Endothelial cell of umbilical vein (primary cell): ENCODE measurements around the gene RNU2-1. TPM values are rescaled to one million over a fixed set of nuclear protein-coding genes. Genes with fewer than 3 reads are reported as not detected.

Experiments
- BruUV-seq: library from RNA; stranded (reverse); fragments of 400-500 nt; replicated peaks from 2 replicates; lab custom pipeline; 2021; lab: Mats Ljungman, UMichigan
- CTCF ChIA-PET: fragments of 300-600, 350-600 bp; sonication (Branson Sonifier 250); formaldehyde crosslinking; loops from one replicate; lab custom pipeline; 2021; ENCODE audit warnings: antibody characterized with exemption, inconsistent platforms; lab: Charles Lee
- POLR2A ChIA-PET: fragments of 300-600, 350-600 bp; sonication (Branson Sonifier 250); formaldehyde crosslinking; loops from one replicate; lab custom pipeline; 2021; ENCODE audit warnings: antibody characterized with exemption, inconsistent platforms; lab: Charles Lee
- DNase-seq: peaks from one replicate; pipeline ENCODE4 v3.0.0-alpha.2; 2011; ENCODE audit warnings: low read depth, low spot score
- FAIRE-seq: peaks from 2 replicates; lab custom pipeline; 2011; peaks lifted over from hg19 to GRCh38; lab: Jason Lieb, UNC
- H2AFZ ChIP-seq: 2 replicates; pipeline ENCODE4 v1.6.0; 2012; ENCODE audit warnings: low read depth, low read length, control low read depth, inconsistent platforms
- H3K27ac ChIP-seq: 2 replicates; pipeline ENCODE4 v1.5.1; 2011; ENCODE audit warnings: low read depth, mild to moderate bottlenecking, control low read depth, low read length, moderate library complexity; ENCODE audit not compliant: insufficient read depth
- H3K27me3 ChIP-seq, 2 experiments: 2 replicates each; pipeline versions ENCODE4 v1.6.0 to v1.6.1; 2011; ENCODE audit warnings: low read length in 2 of 2, mixed read lengths in 1 of 2; ENCODE audit not compliant: control insufficient read depth in 2 of 2, insufficient read depth in 2 of 2
- H3K36me3 ChIP-seq, 2 experiments: 2 replicates in 1 of 2; 3 replicates in 1 of 2; pipeline ENCODE4 v1.5.1; 2011; ENCODE audit warnings: low read length in 2 of 2, mild to moderate bottlenecking in 1 of 2, moderate library complexity in 1 of 2; ENCODE audit not compliant: control insufficient read depth in 2 of 2, insufficient read depth in 2 of 2; ENCODE audit errors: extremely low read depth in 1 of 2
- H3K4me1 ChIP-seq: 3 replicates; pipeline ENCODE4 v1.5.1; 2011; ENCODE audit warnings: mild to moderate bottlenecking, low read length; ENCODE audit not compliant: control insufficient read depth, insufficient read depth; ENCODE audit errors: extremely low read depth
- H3K4me2 ChIP-seq: 2 replicates; pipeline ENCODE4 v1.6.1; 2011; ENCODE audit warnings: low read length, control low read depth, mixed read lengths; ENCODE audit not compliant: insufficient read depth
- H3K4me3 ChIP-seq, 3 experiments: fragments of 200-600 bp in 1 of 3; sonication (generic), shearing (Covaris generic) in 1 of 3; replicated peaks in 1 of 3; 2 replicates each; pipeline ENCODE4 v1.5.1; 2011 to 2016; ENCODE audit warnings: control low read depth in 3 of 3, low read length in 3 of 3, mild to moderate bottlenecking in 2 of 3, inconsistent platforms in 1 of 3, low read depth in 1 of 3, moderate library complexity in 1 of 3; ENCODE audit not compliant: insufficient read depth in 1 of 3
- H3K79me2 ChIP-seq: 2 replicates; pipeline ENCODE4 v1.6.0; 2012; ENCODE audit warnings: low read length, inconsistent platforms; ENCODE audit not compliant: control insufficient read depth, insufficient read depth
- H3K9ac ChIP-seq: replicated peaks from 2 replicates; pipeline ENCODE3; 2011; ENCODE audit warnings: low read length, control low read depth; ENCODE audit not compliant: insufficient read depth; ENCODE audit errors: extremely low read depth
- H3K9me1 ChIP-seq: replicated peaks from 3 replicates; pipeline ENCODE4 v1.6.0; 2011; ENCODE audit warnings: mild to moderate bottlenecking, low read length; ENCODE audit not compliant: control insufficient read depth, insufficient read depth; ENCODE audit errors: extremely low read depth
- H3K9me3 ChIP-seq: replicated peaks from 2 replicates; pipeline ENCODE4 v1.5.1; 2012; ENCODE audit warnings: low read length, inconsistent platforms; ENCODE audit not compliant: control insufficient read depth, insufficient read depth
- H4K20me1 ChIP-seq: replicated peaks from 2 replicates; pipeline ENCODE3; 2011; ENCODE audit warnings: mild to moderate bottlenecking, low read length; ENCODE audit not compliant: control insufficient read depth, insufficient read depth; ENCODE audit errors: extremely low read depth
- CTCF ChIP-seq, 2 donors: IDR thresholded peaks; 1 replicate in 1 of 2; 2 replicates in 1 of 2; pipeline ENCODE4 v1.5.1; 2011; ENCODE audit warnings: low read length in 2 of 2, mild to moderate bottlenecking in 2 of 2, moderate library complexity in 2 of 2, control low read depth in 1 of 2, inconsistent platforms in 1 of 2, low read depth in 1 of 2; ENCODE audit not compliant: insufficient read depth in 1 of 2; ENCODE audit errors: extremely low read depth in 1 of 2
- EZH2 ChIP-seq: IDR thresholded peaks from 2 replicates; pipeline ENCODE4 v1.6.1; 2012; ENCODE audit warnings: borderline replicate concordance, low read depth, mild to moderate bottlenecking, moderate library complexity, low read length, inconsistent platforms; ENCODE audit not compliant: severe bottlenecking
- FOS ChIP-seq: IDR thresholded peaks from 2 replicates; pipeline ENCODE4 v1.6.1; 2011; ENCODE audit warnings: mild to moderate bottlenecking, low read length, moderate library complexity, borderline replicate concordance; ENCODE audit not compliant: insufficient read depth
- GATA2 ChIP-seq: IDR thresholded peaks from 2 replicates; pipeline ENCODE4 v1.7.0; 2011; ENCODE audit warnings: low read depth, mild to moderate bottlenecking, moderate library complexity, mixed read lengths, low read length; ENCODE audit not compliant: insufficient read length, insufficient read depth
- JUN ChIP-seq: IDR thresholded peaks from 2 replicates; pipeline ENCODE4 v1.6.1; 2011; ENCODE audit warnings: borderline replicate concordance, low read depth; ENCODE audit not compliant: insufficient read length, insufficient read depth
- MAX ChIP-seq: IDR thresholded peaks from 2 replicates; pipeline ENCODE4 v1.6.1; 2011; ENCODE audit not compliant: insufficient read depth, insufficient read length
- MYC ChIP-seq: IDR thresholded peaks from one replicate; pipeline ENCODE4 v1.6.1; 2011; ENCODE audit warnings: mild to moderate bottlenecking, low read depth, low read length
- POLR2AphosphoS5 ChIP-seq: IDR thresholded peaks from 2 replicates; pipeline ENCODE4 v1.6.1; 2012; ENCODE audit warnings: low read depth, mild to moderate bottlenecking, control low read depth, low read length, moderate library complexity; ENCODE audit not compliant: insufficient read depth
- dilution Hi-C: fragments of 300-500 bp; cut with MboI; formaldehyde crosslinking; loops from one replicate; pipeline ENCODE4 v1.15.0; 2019; ENCODE audit warnings: low sequenced_read_pairs; ENCODE audit not compliant: extremely low pct_ligation_motif_present
- intact Hi-C: fragments of 100-400 bp; cut with micrococcal nuclease; formaldehyde crosslinking; loops from one replicate; pipeline ENCODE4 v1.10.0; 2022
- polyA plus RNA-seq, 4 experiments: library from polyadenylated mRNA; depleted of rRNA in 3 of 4; stranded (reverse) in 3 of 4; unstranded in 1 of 4; fragments of >200 nt; gene quantifications; 2 replicates each; pipeline versions ENCODE4 v1.2.1 to v1.2.3, GENCODE V29; 2011 to 2012; ENCODE audit warnings: missing spikeins in 1 of 4
- total RNA-seq: library from RNA; stranded (reverse); gene quantifications from 2 replicates; pipeline ENCODE4 v1.2.3, GENCODE V29; 2021

RNU2-1 gene
- total and polyA plus RNA-seq, 2 donors (not counting 3 experiments of a cell fraction or from before 2014, with no cell fraction given) = 3,596 TPM; not detected in 1

GRCh38 chr17:43213545-43213944 lies 20.2 kb downstream of the RNU2-1 start:
- no peak overlapping the region for H3K9ac ChIP-seq
- ChIA-PET POLR2A (interaction anchor here (2.9 kb wide), 1 partner anchor 102 kb away, joined by 43 read pairs; no protein-coding TSS in a partner anchor), CTCF (interaction anchor here (2.4 to 3.9 kb wide), 2 partner anchors 13 to 102 kb away, joined by 9 to 22 read pairs; no protein-coding TSS in a partner anchor)
- intact Hi-C loops (no loop called here), dilution Hi-C loops (no loop called here)
- H3K79me2 ChIP-seq = peaks cover 5% of the 10 kb centered on the region
- H3K4me2 ChIP-seq = no peak overlapping the region
- no peak overlapping the region for H2AFZ ChIP-seq
- H3K36me3 ChIP-seq = peaks cover 9 to 25% of the 10 kb centered on the region in 2 experiments
- no TSS peak for BruUV-seq
- H3K4me1 ChIP-seq = peaks cover 16% of the 10 kb centered on the region
- DNase-seq = no peak
- no peaks in the 10 kb centered on the region for H4K20me1 ChIP-seq
- no peak overlapping the region for H3K27ac ChIP-seq
- no peak for FAIRE-seq
- H3K4me3 ChIP-seq = no peak overlapping the region
- no peaks in the 10 kb centered on the region for H3K9me3 ChIP-seq
- no peaks in the 10 kb centered on the region for H3K9me1 ChIP-seq
- no peaks in the 10 kb centered on the region for H3K27me3 ChIP-seq
- no peak for TF ChIP-seq GATA2
- TF ChIP-seq JUN = no peak
- TF ChIP-seq MYC = no peak
- TF ChIP-seq CTCF (IDR thresholded peaks at IDR 0.05; ENCODE audit: extremely low read depth in 1 of 2, insufficient read depth in 1 of 2, low read depth in 1 of 2, low read length in 2 of 2) = no peak
- TF ChIP-seq FOS = no peak
- no peak for TF ChIP-seq EZH2
- no peak for TF ChIP-seq MAX
- TF ChIP-seq POLR2AphosphoS5 = no peak
